HG03558 (cell line): ENCODE results near the gene GAMT.

Experiments
- ATAC-seq: cut with Tn5 transposase; IDR thresholded peaks from one replicate; pipeline ENCODE4 v1.9.1; 2021; ENCODE audit warnings: moderate number of reproducible peaks; ENCODE audit not compliant: unreplicated experiment; ENCODE audit errors: extremely low read depth

Gene GAMT

GRCh38 chr19:1370579-1371361, 30.6 kb downstream of the GAMT start:
- no peak for ATAC-seq

- no peak for ATAC-seq
Measured at GRCh38 chr19:1369214-1369805, 32.0 kb downstream of the GAMT start.

- no peak for ATAC-seq
Measured at GRCh38 chr19:1366899-1367870, 34.2 kb downstream of the GAMT start.

GRCh38 chr19:1366296-1366695, 35.0 kb downstream of the GAMT start:
- no peak for ATAC-seq

GRCh38 chr19:1365319-1366269, 35.7 kb downstream of the GAMT start:
- ATAC-seq, result no peak

GRCh38 chr19:1364070-1364704, 37.2 kb downstream of the GAMT start:
- no peak for ATAC-seq

- ATAC-seq, result no peak
Measured at GRCh38 chr19:1363599-1363998, 37.7 kb downstream of the GAMT start.

GRCh38 chr19:1362387-1363257, 38.7 kb downstream of the GAMT start:
- no peak for ATAC-seq

- no peak for ATAC-seq
Measured at GRCh38 chr19:1361601-1362386, 39.5 kb downstream of the GAMT start.

GRCh38 chr19:1360818-1361461, 40.4 kb downstream of the GAMT start:
- ATAC-seq, result no peak

- no peak for ATAC-seq
Measured at GRCh38 chr19:1360126-1360817, 41.1 kb downstream of the GAMT start.

- no peak for ATAC-seq
Measured at GRCh38 chr19:1357531-1358109, 43.7 kb downstream of the GAMT start.

- no peak for ATAC-seq
Measured at GRCh38 chr19:1356508-1356865, 44.9 kb downstream of the GAMT start.

GRCh38 chr19:1355568-1356507, 45.5 kb downstream of the GAMT start:
- ATAC-seq, result no peak

- ATAC-seq, result no peak
Measured at GRCh38 chr19:1354970-1355567, 46.3 kb downstream of the GAMT start.
